GM19351 (cell line): ENCODE data around the gene SLC9A5.
A peak's percentile ranks its signal among the peaks of the same experiment; 100 is the strongest.

Experiments used
- ATAC-seq: cut with Tn5 transposase; IDR thresholded peaks from one replicate; pipeline ENCODE4 v1.9.1; 2021; ENCODE audit warnings: mild to moderate bottlenecking, moderate library complexity; ENCODE audit not compliant: unreplicated experiment

The SLC9A5 gene

DNA sequence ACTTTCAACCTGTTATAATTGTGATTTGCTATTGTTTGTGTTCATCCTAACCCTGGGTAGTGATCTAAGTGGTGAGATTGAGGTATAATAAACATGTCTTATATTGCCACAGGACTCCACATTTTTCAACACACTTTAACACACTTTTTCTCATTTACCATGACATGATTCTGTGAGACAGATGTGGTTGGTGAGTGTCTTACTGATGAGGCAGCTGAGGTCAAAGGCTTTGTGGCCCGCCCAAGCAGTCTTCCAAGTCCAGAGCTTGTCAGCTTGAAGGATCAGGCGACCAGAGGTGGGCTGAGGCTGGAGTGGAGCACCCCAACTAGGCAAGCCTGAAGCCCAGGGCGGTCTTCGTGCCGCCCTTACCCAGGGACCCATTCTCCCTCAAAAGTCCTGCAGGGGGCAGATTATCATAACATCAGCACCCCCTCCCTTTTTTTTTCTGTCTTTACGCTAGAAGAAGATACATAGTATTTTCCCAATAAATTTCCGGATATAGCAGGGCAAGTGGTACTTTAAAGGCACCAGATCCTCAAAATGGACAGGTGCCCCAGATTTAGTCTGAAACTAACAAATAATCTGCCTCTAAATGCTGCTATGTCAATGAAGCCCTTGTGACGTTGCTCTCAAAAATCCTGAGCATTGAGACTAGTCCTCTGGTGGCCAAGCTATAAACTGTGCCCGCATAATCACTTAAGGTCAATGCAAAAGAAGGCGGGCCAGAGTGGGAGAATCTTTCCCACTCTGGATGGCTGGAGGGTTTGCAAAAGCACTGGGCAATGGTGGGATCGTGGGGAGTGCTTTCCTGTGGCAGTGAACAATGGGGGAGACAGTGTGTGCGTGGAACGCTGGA is 56.7 kb downstream of the SLC9A5 start:
- no peak for ATAC-seq

- no peak for ATAC-seq
These were observed 61.8 kb downstream of the SLC9A5 start for GRCh38 chr16:67310561-67310960.

- peak; percentile 81 for ATAC-seq
These were observed 63.1 kb downstream of the SLC9A5 start for GRCh38 chr16:67311607-67312488.

DNA sequence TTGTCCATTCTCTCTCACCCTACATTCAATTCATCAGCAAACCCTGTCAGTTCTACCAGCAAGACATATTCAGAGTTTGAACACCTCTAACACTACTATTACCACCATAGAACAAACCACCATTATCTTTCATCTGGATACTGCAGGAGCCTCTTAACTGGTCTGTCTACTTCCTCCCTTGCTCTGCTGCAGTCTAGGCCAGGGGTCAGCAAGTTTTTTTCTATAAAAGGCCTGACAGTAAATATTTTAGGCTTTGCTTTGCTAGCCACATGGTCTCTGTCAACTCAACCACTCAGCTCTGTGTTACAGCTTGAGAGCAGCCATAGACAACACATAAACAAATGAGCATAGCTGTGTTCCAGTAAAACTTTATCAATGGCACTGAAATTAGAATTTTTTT is 63.9 kb downstream of the SLC9A5 start:
- no peak for ATAC-seq

GRCh38 chr16:67317853-67318252 is 69.1 kb downstream of the SLC9A5 start:
- ATAC-seq, result no peak
